Measurements from ENCODE around the gene DRAM2.

- TF ChIP-seq EZH2 (IDR thresholded peaks at IDR 0.05) (no peak), POLR2AphosphoS5 (IDR thresholded peaks at IDR 0.05; ENCODE audit: borderline replicate concordance, low read depth, low read length) (no peak), FOXP2 (optimal IDR thresholded peaks at IDR 0.05; ENCODE audit: control extremely low read depth, extremely low read length, insufficient read depth) (no peak)
Measured at GRCh38 chr1:111154021-111154999, 14.4 kb upstream of the DRAM2 start.
